Muscle of back (tissue), 11 donors: Measurements from ENCODE around the gene ROCK2. TPM values are rescaled to one million over a fixed set of nuclear protein-coding genes. Genes with fewer than 3 reads are reported as not detected.
"Not testable (repeated sequence)": the region's sequence is repeated elsewhere in the genome, so short reads cannot be mapped to it uniquely, and the experiment has no call there.

Experiments
- DNase-seq, 3 donors: peaks; one replicate each; pipeline versions ENCODE4 v3.0.0 to v3.0.0-alpha.2; 2013
- polyA plus RNA-seq, 10 donors: library from polyadenylated mRNA; unstranded; fragments of 120-200 nt; gene quantifications; one replicate each; pipeline ENCODE4 v1.2.1, GENCODE V29; 2013; ENCODE audit not compliant: insufficient read length in 10 of 10

Gene ROCK2
- polyA plus RNA-seq, 10 donors: 38.1 to 72.6 (median 46.9) TPM

GRCh38 chr2:11186145-11186544, 158.3 kb downstream of the ROCK2 start:
- no peak for DNase-seq

- DNase-seq: no peak
Observed at GRCh38 chr2:11182951-11183350, 161.5 kb downstream of the ROCK2 start.

- no peak for DNase-seq
Observed at GRCh38 chr2:11180653-11181052, 163.8 kb downstream of the ROCK2 start.

- DNase-seq: no peak
Observed at GRCh38 chr2:11179899-11180298, 164.5 kb downstream of the ROCK2 start.

GRCh38 chr2:11179196-11179595, 165.2 kb downstream of the ROCK2 start:
- DNase-seq: no peak

- DNase-seq: peak in 2 of 3 donors; percentile 19 to 30
Observed at GRCh38 chr2:11177871-11178690, 166.4 kb downstream of the ROCK2 start.

- peak in 2 of 3 donors; percentile 37 to 43 for DNase-seq
Observed at GRCh38 chr2:11175293-11175795, 169.1 kb downstream of the ROCK2 start.

- DNase-seq: no peak
Observed at GRCh38 chr2:11174222-11174621, 170.2 kb downstream of the ROCK2 start.

GRCh38 chr2:11169333-11169732, 175.1 kb downstream of the ROCK2 start:
- DNase-seq: no peak

- DNase-seq: no peak
Observed at GRCh38 chr2:11168488-11168887, 175.9 kb downstream of the ROCK2 start.

- no peak for DNase-seq
Observed at GRCh38 chr2:11166476-11166875, 178.0 kb downstream of the ROCK2 start.

- DNase-seq: not testable (repeated sequence)
Observed at GRCh38 chr2:11165046-11165445, 179.4 kb downstream of the ROCK2 start.

GRCh38 chr2:11163439-11164317, 180.8 kb downstream of the ROCK2 start:
- no peak for DNase-seq

- DNase-seq: no peak
Observed at GRCh38 chr2:11161747-11162146, 182.7 kb downstream of the ROCK2 start.

- DNase-seq: no peak
Observed at GRCh38 chr2:11160731-11161455, 183.5 kb downstream of the ROCK2 start.

- DNase-seq: no peak
Observed at GRCh38 chr2:11160256-11160655, 184.2 kb downstream of the ROCK2 start.

GRCh38 chr2:11159574-11160170, 184.8 kb downstream of the ROCK2 start:
- no peak for DNase-seq

- DNase-seq: no peak
Observed at GRCh38 chr2:11158916-11159573, 185.4 kb downstream of the ROCK2 start.

GRCh38 chr2:11157731-11158130, 186.7 kb downstream of the ROCK2 start:
- DNase-seq: no peak

- DNase-seq: no peak
Observed at GRCh38 chr2:11157296-11157695, 187.1 kb downstream of the ROCK2 start.
